ENCODE measurements around the gene POMGNT2. TPM values are rescaled to one million over a fixed set of nuclear protein-coding genes. Genes with fewer than 3 reads are reported as not detected.

POMGNT2 gene
- total RNA-seq (ENCODE audit: low replicate concordance), result 2.9 and 17.7 TPM in 2 replicates

DNA sequence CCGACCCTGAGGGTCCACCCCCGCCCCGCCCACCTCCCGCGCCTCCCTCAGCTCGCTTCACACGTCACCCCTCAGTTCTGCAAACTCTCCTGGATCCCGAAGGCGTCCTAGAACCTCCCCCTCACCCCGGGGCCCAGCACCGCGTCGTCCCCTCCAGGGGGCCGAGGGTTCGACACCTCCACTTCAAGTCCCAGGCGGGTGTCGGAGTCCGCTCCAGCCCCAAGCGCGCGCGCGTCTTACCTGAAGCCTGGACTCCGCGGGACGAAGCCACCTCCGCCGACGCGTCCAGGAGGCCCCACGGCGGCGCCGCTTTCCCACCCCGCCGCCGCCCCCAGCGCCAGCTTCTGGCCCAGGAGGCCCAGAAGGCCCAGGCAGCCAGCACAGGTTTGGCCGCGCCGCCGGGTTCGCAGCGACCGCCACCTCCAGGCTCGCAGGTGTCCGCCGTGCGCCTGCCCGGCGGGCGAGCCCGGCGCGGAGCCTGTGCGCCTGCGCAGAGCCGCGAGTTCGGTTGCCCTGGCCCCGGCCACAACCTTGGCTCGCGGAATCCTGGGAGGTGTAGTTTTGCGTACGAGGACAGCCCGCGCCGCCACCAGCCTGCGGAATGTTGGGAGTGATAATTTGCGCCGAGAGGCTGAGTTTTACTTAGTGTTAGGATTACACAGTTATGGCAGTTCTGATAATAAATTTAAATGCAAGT, at the start of gene POMGNT2:
Gene POMGNT2, minus strand, starts transcription at position 484 of the 697 bp plus-strand sequence. CDS start 24,648 bp downstream, outside the sequence.

Other genes with a start within 250 kb of the POMGNT2 start
- gene CYP8B1, start 230.2 kb downstream of the POMGNT2 start, total RNA-seq (ENCODE audit: low replicate concordance), result not detected in 2 replicates
- gene ZNF662, start 199.9 kb downstream of the POMGNT2 start, total RNA-seq (ENCODE audit: low replicate concordance), result 0.47 and 0.60 TPM in 2 replicates
- gene GASK1A, start 126.8 kb downstream of the POMGNT2 start, total RNA-seq (ENCODE audit: low replicate concordance), result 0.94 and 1.2 TPM in 2 replicates
- gene SNRK, start 180.5 kb upstream of the POMGNT2 start, total RNA-seq (ENCODE audit: low replicate concordance), result 11.8 and 14.1 TPM in 2 replicates

All from smooth muscle cell of the coronary artery (primary cell).